SIG-M5 treated with dmso at 0.1 percent for 504 hours (cell line): ENCODE measurements around the gene TRAPPC3.
"Not testable (repeated sequence)": the region's sequence is repeated elsewhere in the genome, so short reads cannot be mapped to it uniquely, and the experiment has no call there.

Experiments
- DNase-seq: peaks from one replicate; lab custom pipeline; 2025; ENCODE audit not compliant: unreplicated experiment; lab: John Stamatoyannopoulos, UW

Gene TRAPPC3

DNA sequence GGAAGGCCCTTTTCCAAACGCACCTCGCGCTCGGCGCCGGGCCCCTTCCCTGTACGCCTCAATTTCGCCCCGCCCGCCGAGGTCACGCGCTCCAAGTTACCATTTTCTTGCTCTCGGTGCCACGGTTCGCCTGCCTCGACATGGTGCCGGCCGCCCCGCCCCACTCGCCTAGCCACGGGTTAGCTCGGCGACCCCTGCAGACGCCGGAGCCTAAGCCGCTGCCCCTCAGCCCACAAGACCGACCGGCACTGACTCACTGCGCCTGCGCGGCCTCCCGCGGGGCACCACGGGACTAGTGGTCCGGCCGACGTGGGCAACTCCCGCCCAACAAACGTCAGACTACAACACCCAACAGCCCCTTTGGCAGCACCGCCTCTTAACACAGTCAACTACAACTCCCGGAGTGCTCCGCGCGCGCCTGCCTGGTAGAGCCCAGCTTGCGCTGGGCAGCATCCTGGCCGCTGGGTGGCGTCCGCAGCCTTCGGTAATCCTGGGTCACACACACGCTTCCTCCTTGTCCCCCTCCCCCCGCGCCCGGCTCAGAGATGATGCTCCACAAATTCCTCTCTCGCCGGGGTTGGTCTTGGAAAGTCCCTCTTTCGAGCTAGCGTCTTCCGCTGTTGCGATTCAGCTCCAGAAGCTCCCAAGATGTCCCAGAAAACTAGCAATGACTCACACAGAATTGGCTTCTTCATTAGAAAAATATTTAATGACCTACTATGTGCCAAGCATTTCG, at the start of gene TRAPPC3:
TRAPPC3 (minus strand) TSS at position 250 of the 736 bp plus-strand sequence; CDS start at position 142, 108 bp downstream.
- peak; percentile 99 for DNase-seq

DNA sequence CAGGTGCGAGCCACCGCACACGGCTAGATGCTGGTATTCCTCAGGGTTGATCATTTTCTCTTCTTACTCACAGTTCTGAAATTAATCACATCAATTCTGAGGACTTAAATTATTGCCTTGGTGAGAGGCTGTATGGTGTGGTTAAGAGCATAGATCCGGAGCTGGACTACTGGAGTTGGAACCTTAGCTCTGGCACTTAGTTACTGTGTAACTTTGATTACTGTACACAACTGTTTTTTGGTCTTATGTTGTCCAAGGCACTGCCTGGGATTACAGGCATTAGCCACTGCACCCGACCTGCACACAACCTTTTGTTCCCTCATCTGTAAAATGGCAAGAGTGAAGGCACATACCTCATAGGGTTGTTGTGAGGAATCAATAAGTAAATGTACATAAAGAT, 49.4 kb upstream of the TRAPPC3 start:
- no peak for DNase-seq

DNA sequence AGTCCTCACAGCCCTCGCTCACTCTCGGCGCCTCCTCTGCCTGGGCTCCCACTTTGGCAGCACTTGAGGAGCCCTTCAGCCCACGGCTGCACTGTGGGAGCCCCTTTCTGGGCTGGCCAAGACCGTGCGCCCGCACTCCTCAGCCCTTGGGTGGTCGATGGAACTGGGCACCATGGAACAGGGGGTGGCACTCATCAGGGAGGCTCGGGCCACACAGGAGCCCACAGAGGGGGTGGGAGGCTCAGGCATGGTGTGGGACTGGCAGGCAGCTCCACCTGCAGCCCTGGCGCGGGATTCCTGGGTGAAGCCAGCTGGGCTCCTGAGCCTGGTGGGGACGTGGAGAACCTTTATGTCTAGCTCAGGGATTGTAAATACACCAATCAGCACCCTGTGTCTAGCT, 47.5 kb upstream of the TRAPPC3 start:
- DNase-seq = not testable (repeated sequence)

DNA sequence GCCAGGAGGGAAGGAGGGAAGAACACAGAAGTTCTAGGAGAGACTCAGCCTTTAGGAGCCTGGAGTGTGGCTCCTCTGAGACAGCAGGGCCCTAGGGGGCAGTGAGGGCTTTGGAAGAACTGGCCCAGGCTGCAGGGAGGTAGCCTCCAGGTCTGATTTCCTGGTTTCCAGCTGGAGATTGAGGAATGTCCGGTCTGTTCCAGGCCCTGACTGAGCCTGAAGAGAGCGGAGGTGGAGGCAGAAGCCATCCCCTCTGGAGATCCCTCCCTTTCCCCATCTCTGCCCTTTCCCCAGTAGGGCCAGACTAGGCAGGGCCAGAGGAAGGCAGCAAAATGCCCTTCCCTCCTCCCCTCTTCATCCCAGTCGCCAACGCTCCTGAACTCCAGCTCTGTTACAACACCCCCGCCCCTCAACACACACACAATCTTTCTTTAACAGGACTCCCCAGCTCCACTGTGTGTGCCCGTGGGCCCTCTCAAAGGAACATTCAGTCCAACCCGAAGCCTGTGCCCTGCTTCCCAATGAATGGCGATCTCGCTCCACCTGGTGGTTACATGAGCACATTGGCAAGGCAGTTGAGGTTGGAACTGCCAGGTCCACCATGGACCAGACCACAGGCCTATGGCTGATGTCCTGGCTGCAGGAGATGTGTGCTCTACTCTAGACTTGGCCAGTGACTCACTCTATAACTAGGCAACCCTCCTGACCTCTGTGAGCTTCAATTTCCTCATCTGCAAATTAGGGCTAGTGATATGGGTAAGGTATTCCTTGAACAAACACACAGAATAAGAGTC, 38.7 kb upstream of the TRAPPC3 start:
- peak; percentile 72 for DNase-seq

DNA sequence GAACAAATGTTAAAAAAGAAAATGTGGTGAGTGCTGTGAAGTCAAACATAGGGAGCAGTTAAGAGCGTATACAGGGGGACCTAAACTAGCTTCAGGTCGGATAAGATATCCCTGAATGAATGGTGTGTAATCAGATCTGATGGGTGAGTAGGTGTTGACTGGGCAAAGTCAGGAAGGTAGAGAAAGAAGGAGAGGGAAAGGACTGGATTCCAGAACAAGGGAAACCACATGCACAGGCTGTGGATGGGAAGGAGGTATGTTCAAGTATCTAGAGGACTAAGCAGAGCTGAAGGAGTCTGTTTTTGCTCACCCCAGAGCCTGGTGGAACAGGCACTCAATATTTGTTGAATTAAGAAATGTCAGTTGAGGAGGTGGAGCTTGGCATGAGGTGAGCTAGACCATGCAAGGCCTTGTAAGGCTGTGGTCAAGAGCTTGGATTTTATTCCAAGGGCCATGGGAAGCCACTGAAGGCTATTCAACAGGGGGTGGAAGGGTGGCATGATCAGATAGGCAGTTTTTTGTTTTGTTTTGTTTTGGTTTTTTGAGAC, 34.1 kb upstream of the TRAPPC3 start:
- no peak for DNase-seq

DNA sequence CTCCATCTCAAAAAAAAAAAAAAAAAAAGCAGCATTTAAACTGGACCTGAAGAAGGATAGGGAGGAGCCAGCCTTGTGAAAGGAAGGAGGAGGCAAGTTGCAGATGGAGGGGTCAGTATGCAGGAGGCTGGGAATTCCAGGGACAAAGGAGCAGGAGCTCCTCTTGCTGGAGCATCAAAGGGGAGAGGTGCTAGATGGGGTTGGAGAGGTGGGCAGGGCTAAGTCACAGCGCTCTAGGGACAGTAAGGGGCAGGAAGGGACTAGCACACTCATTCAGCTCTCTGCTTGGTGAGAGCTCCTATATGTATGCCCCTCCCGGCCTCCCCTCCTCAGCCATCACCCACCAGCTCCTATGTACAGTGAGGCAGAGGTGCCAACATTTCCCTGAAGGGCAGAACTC, 33.4 kb upstream of the TRAPPC3 start:
- no peak for DNase-seq

DNA sequence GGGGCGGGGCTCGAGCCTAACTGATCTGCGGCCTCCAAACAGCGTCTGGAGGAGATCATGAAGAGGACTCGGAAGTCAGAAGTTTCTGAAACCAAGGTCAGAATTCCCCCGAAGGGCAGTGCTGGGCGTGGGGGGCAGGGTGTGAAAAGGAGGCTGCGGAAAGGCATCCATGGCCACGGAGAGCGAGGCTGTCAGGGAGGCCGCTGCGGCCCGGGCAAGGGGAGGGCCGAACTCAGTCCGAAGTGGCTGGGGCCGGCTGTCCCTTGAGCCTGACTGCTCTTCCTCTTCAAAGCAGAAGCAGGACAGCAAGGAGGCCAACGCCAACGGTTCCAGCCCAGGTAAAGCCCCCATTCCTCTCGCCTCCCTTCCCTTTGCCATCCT, 29.9 kb upstream of the TRAPPC3 start:
- no peak for DNase-seq

DNA sequence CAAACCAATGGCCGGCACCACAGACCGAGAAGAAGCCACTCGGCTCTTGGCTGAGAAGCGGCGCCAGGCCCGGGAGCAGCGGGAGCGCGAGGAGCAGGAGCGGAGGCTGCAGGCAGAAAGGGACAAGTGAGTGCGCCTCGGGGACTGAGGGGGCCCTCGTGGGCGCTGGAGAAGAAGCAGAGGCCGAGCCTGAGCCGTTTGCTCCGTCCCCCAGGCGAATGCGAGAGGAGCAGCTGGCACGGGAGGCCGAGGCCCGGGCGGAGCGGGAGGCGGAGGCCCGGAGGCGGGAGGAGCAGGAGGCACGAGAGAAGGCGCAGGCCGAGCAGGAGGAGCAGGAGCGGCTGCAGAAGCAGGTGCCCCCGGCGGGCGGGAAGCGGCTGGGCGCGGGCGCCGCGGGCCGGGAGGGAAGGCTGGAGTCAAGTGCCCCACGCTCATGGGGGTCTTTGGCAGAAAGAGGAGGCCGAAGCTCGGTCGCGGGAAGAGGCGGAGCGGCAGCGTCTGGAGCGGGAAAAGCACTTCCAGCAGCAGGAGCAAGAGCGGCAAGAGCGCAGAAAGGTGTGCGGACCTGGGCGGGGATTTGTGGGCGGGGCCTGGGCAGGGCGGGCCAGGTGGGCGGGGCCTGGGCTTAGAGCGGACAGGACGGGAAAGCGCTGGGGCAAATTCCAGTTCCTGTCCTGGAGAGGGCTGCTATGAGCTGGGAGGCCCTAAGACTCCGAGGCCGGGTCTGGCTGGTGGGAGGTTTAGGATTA, 29.4 kb upstream of the TRAPPC3 start:
- no peak for DNase-seq

DNA sequence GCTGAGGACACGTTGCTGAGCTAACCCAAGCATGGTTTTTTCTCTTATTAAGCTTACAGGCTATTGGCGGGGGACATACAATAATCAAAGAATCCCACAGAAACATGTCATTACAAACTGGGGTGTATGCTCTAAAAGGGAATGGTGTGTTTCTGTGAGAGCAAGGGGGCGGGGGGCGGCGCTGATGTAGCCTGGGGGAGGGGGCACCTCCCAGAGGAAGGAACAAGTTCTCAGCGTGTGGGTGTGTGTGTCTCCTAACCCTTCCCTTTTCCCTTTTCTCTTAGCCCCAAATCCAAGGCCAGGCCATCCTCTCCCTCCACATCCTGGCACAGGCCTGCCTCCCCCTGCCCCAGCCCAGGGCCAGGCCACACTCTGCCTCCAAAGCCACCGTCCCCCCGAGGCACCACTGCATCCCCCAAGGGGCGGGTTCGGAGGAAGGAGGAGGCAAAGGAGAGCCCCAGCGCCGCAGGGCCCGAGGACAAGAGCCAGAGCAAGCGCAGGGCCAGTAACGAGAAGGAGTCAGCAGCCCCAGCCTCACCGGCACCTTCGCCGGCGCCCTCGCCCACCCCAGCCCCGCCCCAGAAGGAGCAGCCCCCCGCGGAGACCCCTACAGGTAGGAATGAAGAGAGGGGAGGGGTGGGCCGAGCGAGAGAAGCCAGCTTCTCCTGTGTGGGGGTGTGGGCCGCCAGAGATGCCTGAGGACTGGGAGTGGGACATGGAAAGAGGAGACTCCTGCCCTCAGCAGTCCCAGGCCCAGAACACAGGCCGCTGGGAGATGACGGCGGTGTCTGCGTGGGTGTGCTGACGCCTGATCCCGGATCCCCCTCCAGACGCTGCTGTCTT, 28.5 kb upstream of the TRAPPC3 start:
- no peak for DNase-seq

DNA sequence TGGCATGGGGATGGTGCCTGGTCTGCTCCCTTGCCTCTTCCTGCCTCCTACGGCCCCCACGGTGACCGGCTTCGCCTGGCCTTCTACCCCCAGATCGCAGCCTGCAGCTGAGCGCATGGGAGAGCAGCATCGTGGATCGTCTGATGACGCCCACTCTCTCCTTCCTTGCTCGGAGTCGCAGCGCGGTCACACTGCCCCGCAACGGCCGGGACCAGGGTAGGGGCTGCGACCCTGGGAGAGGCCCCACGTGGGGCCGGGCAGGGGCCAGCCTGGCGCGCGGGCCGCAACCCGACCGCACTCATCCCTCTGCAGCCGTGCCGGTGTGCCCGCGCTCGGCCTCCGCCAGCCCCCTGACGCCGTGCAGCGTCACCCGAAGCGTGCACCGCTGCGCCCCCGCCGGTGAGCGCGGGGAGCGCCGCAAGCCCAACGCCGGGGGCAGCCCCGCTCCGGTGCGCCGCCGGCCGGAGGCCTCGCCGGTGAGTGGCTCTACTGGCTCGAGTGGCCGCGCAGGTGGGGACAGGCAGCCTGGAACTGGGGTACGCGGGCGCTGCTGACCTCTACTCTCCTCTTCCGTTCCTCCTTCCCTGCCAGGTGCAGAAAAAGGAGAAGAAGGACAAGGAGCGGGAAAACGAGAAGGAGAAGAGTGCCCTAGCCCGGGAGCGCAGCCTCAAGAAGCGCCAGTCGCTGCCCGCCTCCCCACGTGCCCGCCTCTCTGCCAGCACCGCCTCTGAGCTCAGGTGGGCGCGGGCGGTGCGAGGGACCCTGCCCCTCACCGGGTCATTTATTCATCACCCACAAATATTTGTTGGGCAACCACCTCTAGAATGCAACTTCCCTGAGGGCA, 27.0 kb upstream of the TRAPPC3 start:
- DNase-seq = no peak

DNA sequence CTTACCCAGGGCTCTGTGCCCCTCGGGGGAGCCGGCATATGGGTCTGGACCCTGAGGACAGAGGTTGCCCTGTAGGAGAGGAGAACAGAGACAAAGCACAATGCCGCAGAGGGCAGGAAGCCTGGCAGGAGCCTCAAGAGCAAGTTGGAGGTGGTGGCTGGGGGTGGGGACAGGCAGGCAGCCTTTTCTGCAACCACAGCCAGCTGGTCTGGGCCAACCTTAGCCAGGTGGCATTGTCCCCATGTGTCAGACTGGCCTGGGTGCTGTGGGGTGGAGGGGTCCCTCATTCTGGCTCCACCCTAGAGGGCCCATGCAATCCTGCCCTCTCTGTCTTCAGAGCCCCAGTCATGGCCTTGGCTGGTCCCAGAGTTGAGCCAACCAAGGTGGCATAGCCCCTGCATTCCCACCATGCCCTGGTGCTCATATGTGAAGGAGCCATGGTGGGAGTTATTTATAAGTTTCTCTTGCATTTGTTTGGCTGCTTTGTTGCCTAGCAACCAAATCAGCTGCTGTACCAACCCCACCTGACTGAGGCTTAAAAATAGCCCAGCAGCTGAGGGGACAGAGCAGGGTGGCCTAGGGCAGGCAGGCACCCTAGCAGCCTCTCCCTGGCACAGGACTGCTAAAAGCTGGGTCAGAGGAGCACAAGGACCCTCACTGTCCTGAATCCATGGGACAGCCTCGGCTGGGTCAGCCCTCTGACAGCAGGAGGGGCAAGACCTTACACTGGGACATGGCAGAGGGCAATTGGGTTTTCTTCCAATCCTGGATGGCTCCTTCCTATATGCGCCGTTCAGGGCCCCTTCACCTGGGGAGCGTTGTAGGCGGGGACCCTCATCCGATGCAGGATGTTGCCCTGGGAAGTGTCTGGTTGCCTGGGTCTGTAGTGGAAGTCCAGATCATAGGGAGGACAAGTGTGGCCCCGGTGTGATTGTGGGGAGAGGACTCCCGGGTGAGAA, 26.1 kb upstream of the TRAPPC3 start:
- no peak for DNase-seq

DNA sequence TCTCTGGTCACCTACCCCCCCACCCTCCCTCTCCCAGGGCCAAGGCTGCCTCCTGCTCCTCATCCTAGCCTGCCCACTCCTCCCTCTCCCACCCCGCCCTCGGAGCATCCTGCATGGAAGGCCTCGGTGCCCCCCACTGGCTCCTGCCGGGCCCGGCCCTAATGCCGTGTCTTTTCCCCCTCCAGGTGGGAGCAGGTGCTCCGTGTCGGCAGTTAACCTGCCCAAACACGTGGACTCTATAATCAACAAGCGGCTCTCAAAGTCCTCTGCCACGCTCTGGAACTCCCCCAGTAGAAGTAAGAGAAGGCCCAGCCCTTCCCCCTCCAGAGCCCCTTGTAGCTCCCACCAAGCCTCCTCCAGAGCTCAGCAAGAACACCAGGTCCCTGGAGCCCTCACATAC, 25.4 kb upstream of the TRAPPC3 start:
- DNase-seq = no peak

DNA sequence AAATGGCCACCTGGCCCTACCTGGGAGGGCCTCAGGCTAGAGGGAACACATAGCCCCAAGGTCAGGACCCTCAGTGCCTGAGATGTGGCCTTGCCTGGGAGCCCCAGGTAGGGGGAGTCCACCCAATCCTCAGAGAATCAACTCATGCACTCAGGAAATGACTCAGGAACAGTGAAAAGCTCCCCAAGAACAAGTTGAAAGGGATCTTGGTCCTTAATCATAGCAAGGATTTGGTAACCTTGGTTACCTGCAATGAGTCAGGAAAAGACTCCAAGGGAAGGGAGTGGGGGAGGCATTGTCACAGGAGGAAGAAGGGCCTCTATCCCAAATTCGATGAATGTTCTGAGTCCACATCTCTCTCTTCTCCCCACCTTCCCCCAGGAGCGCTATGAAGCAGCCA, 23.7 kb upstream of the TRAPPC3 start:
- DNase-seq = no peak

DNA sequence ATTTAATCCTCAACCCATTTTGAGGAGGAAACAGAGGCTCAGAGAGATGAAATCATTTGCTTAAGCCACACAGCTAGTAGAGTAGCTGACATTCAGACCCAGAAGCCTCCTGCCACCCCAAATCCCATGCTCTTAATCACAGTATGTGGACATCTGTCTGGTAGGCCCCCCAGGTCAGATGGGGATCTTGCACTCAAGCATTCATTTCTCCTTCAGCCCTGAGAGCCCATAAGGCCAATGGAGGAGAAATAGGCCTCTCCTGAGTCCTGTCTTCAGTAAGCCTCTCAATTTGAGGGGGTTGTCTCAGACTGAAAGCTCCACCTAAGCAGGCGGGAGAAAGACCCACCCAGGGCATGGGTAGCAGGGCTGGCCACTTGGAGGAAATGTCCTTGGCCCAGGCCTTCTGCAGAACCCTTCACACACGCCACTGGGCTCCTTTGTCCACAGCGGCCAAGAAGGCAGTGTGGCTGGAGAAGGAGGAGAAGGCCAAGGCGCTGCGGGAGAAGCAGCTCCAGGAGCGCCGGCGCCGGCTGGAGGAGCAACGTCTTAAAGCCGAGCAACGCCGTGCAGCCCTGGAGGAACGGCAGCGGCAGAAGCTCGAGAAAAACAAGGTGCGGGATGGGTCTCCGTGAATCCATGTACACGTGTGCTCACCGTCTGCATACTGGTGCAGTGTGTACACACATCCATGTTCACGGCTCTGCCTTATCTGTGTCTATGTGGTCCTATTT, 22.9 kb upstream of the TRAPPC3 start:
- DNase-seq = no peak

DNA sequence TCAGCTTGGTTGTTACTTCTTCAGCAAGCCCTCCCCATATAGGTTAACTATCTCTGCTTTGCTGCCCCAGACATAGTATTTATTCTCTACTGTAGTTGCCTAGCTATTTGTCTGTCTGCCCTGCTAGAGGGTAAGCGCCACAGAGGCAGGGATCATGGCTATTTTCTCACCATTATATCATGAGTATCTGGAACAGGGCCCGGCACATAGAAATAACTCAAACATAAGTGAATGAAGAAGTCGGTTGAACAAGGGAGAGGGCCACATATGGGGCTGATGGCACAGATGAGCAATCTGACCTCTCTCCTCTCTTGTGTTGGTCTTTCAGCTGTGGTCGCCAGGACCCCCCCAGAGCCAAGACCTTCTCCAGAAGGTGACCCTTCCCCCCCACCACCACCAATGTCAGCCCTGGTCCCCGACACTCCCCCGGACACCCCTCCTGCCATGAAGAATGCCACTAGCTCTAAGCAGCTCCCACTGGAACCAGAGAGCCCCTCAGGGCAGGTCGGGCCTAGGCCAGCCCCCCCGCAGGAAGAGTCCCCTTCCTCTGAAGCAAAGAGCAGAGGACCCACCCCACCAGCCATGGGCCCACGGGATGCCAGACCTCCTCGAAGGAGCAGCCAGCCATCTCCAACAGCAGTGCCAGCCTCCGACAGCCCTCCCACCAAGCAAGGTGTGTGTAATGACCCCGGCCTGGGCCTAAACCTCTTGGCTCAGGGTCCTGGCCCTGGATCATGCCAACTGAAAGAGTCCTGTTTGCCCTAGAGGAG, 21.5 kb upstream of the TRAPPC3 start:
- no peak for DNase-seq

DNA sequence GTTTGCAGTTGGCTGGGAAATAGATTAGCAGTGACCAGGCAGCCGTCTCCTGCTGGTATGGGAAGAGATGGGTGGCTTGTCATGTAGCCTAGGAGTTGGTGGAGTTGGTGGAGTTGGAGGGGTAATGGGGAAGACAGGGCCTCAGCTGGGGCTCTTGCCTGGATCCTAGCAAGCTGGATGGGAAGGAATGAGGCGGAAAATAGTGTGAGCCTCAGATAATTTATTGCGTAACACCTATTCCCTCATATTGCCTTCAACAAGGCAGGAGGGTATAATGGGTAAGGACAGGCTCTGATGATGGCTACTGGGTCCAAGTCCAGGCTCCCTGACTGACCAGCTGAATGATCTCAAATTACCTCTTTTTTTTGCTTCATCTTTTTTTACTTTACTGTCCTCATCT, 19.2 kb upstream of the TRAPPC3 start:
- DNase-seq = no peak
